NCI-H524 (cell line): ENCODE measurements around the gene B4GALNT3.
"Not testable (repeated sequence)": the region's sequence is repeated elsewhere in the genome, so short reads cannot be mapped to it uniquely, and the experiment has no call there.

Experiments used
- DNase-seq, 2 experiments: peaks; one replicate each; lab custom pipeline; 2025; lab: John Stamatoyannopoulos, UW

The B4GALNT3 gene

DNA sequence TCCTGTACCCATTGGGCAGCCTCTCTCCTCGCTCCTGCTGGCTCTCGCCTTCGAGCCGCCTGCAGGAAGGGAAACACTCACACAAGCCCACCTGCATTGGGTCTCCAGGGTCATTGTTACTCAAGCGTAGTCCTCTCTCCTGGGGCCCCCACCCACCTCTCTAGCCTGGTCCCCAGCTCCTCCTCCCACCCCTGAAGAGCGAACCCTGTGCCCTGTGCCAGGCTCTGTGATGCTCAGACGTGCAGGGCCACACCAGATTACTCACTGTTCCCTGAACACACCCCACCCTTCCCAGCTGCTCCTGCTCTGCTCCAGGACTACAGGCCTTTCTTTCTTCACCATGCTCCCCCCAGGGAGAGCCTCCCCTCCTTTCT, 115.4 kb downstream of the B4GALNT3 start:
- DNase-seq: no peak

DNA sequence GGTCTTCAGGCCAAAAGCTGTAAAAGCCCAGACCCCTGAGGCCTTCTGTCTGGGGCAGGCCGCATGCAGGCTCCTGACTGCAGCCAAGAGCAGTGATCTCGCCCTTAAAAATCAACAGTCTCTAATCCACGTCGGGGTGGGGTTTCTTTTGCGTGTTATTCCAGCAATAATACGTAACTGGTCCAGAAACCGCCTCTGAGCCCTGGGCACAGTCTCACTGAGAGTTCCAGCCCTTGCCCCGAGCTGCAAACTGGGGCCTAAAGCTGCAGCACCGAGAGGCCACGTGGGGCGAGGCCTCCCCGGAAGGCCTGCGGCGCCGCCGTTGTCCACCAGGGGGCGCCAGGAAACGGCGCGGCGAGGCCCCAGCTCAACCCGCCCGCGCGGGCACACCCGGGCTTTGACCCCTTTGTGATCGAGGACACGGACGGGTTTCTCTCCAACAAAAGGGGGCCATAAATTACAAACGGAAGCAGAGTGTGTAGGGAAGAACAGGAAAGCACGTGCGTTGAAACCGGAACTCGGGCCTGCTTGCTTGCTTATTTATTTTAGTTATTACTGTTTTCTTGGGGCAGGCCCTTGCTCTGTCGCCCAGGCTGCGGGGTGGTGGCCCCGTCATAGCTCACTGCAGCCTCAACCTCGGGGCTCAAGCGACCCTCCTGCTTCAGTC, 116.3 kb downstream of the B4GALNT3 start:
- DNase-seq: peak; percentile 28 to 70

DNA sequence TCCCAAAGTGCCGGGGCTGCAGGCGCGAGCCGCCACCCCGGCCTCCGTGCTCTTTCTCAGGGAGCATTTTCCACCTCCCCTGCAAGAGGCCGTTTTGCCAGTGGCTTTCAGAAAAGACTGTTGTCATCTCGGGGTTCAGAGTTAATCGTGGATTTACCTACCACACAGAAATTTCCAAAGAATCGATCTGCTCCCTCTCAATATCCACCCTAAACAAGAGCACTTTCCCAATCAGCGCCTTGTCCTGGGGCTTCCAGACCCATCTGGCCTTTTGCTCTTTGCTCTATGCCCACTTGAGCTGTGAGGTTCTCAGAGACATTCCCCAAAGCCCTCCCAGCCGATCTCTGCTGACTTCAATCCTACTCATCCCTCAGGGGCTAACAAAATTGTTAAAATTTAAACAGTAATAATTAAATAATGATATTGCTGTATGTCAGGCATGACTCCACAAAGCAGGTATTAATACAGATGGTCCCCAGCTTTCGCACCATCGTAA, 116.9 kb downstream of the B4GALNT3 start:
- DNase-seq: no peak

DNA sequence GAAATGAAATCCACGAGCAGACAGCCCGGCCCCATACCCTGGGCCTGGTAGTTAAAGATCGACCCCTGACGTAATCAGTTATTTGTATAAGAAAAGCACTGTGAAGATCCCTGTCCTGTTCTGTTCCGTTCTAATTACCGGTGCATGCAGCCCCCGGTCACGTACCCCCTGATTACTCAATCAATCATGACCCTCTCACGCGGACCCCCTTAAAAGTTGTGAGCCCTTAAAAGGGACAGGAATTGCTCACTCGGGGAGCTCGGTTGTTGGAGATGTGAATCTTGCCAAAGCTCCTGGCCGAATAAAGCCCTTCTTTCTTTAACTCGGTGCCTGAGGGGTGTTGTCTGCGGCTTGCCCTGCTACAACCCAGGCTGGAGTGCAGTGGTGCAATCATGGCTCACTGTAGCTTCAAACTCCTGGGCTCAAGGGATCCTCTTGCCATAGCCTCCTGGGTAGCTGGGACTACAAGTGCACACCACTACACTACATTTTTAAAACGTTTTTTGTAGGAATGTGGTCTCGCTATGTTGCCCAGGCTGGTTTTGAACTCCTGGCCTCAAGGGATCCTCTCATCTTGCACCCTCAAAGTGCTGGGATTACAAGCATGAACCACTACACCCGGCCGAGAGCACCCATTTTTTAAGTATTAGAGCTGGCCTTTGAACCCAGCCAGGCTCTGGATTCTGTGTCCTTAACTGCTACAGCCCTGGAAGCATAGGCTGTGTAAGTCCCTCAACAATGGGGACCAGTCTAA, 118.4 kb downstream of the B4GALNT3 start:
- not testable (repeated sequence) for DNase-seq

DNA sequence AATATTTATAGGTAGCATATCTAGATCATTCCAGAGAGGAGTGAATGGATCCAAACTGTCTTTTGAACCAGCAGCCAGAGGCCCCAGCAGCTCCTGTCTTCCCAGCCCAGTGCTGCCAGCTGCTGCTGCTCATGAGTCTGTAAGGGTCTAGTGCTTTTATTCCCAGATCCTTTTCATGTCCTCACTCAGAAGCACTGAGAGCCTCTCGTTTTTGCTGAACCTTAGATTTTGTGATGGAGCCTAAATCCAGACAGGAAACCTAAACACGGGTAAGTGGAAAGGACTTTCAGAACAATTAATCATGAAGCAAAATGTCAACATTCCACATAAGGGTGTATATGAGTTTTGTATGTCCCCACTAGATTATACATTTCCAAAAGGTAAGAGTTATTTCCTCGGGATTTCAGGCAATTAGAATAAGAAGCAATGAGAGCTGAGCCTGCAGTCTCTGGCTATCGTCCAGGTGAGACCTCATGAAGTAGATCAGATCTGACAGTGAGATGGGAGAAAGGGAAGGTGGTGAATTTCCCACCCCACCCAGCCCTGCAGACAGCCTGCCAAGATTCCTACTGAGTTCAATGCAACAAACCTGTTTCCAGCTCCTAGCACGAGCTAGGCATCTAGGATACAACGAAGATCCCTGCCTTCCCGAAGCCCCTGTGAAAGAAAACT, 119.1 kb downstream of the B4GALNT3 start:
- DNase-seq: peak; percentile 15 to 61

DNA sequence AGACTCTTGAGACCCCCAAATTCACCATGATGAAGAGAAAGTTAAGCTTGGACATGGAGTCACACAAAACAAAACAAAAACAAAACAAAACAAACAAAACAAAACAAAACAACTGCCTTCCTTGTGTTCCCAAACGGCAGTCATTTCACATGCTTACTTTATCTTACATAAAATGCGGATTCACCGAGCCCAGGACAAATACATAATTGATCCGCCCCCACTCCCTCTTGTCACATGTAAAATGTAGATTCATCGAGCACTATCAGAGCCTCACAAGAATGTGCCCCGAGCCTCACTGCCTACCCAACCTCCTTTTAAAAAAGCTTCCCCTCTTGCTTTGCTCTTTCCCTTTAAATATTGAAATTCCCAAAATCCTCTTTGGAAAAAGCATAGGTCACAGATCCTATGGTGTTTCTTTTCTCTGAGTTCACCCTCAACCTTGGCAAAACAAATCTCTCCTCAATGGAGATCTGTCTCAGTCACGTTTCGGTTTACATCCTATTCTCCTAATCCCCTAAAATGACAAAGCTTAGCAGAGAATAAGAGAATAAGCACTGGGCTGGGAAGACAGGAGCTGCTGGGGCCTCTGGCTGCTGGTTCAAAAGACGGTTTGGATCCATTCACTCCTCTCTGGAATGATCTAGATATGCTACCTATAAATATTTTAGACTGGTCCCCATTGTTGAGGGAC, 119.8 kb downstream of the B4GALNT3 start:
- DNase-seq: peak in 1 of 2 experiments; percentile 50

DNA sequence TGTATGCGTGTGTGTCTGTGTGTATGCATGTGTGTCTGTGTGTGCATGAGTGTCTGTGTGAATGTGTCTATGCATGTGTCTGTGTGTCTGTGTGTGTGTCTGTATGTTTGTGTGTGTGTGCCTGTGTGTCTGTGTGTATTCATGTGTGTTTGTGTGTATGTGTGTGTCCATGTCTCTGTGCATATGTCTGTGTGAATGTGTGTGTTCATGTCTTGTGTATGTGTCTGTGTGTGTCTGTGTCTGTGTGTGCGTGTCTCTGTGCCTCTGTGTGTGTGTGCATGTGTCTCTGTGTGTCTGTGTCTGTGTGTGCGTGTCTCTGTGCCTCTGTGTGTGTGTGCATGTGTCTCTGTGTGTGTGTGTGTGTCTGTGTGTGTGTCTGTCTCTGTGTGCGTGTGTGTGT, 121.1 kb downstream of the B4GALNT3 start:
- no peak for DNase-seq

DNA sequence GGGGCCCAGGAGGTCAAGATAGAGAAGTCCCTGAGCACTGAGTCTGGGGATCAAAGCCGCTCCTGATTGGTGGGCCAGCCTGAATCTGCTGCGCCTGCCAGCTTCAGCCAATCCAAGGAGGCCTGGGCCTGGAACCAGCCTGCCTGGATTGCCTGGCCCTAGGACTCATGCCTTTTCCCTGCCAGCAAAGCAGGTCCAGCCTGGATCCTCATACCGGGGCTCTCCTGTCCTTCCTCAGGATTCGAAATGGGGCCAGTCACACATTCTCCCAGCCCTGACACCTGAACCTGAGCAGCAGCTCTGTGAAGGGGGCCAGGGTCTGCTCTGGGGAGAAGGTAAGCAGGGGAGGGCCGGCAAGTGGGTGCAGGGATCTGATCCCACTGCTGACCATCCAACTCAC, 121.6 kb downstream of the B4GALNT3 start:
- DNase-seq: no peak

DNA sequence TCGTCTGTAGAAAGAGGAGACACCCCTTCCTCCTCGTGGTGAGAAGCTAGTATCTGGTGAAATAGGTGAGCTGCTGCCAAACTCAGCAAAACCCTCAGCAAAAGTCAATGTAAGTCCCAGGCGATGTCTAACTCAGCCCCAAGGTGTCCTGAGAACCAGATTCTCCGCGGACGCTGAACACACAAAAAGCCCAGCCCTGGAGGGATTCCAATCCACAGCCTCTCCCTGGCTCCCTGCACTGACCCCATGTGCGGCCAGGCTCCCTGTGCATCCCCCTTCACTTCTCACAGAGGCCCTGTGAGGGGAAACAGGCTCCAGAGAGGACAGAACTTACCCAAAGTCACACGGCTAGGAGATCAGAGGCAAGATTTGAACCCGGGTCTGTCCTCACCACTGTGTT, 122.0 kb downstream of the B4GALNT3 start:
- no peak for DNase-seq

DNA sequence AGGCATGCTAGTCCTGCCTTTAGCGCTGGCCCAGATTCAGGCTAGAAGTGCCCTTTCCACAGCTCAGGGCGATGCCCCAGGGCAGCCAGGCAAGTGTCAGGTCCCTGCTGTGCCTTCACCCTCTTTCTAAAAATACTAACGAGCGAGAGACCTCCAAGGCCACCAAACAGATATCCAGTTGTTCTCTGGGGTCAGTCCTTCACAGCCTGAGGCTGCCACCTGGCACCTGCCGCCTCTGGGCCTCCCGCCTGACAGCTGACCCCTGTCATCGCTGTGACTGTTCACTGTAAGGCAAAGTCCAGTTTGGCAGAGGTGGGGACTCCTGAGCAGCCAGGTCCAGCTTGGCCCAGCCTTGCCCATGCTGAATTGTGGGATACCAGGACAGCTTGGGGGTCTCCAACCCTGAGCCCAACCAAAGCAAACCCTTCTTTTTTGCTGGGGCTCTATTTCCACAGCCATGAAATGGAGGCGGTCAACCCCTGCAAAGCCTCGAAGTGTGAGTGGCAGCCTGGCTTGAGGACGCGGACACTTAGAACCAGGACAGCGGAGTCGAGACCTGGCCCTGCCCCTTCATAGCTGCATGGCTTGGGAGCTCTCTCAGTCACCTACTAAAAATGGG, 123.6 kb downstream of the B4GALNT3 start:
- DNase-seq: no peak

DNA sequence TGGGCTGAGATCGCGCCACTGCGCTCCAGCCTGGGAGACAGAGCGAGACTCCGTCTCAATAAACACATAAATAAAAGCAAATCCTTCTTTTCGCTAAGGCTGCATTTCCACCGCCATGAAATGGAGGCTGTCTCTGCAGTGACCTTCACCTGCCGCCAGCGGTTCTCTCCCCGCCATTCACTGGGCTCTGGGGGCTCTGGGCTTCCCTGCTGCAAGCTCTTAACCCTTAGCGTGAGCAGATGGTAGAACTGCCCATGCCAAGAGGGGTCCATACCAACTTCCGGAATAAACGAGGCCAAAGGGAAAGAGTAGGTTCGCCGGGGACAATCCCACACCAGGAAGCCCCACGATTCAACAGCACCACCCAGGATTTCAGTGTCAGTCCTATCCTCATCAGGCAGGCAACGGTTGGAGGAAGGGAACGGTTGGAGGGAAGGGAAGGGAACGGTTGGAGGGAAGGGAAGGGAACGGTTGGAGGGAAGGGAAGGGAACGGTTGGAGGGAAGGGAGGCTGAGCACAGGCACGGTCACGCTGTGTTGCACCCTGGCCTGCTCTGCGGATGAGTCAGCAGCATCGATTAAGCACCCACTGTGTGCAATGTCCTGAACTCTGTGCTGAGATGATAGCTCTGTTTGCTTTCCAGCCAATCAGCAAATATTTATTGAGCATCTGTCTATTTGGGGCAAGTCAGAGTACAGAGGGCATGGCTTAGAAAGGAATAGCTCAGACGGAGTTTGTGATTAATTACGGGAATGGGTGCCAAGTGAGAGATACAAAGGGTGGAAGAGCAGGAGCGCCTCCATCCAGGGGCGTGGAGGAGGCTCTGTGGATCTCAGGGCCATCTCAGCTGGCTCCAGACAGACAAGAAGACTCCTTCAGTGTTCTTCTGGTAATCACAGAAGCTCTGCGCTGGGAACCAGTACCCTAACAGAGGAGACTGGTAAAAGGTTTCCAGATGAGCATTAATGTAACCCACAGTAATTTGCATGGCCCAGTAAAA, 125.6 kb downstream of the B4GALNT3 start:
- no peak for DNase-seq

DNA sequence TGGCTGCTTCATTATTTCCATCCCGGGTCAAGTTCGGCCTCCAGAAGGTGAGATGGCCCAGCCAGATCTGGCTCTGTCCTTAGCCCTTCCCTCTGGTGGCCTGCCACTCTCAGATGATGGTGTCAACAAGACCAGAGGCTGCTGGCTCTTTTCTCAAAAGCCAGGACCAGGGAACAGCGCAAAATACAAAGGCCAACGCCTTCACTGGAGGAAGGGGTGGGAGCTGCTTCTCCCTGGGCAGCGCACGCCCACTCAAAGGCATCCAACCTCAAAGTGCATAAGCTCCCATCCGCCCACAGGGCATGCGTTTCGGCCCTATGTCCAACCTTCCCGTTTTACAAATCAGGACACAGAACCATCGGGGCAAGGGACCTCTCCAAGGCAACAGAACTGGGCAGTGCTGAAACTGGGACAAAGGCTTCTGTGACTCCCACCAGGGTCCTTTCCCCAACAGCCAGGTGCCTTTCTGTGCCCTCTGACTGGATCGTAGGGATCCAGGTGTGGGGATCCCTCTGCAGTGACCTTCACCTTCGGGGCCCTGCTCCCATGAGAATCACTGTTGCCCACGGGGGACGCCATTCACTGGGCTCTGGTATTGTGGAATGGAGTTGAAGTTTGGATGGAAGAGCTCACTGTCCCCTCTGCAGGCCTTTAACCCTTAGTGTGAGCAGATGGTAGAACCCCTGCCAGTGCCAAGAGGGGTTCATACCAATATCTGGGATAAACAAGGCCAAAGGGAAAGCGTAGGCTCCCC, 126.8 kb downstream of the B4GALNT3 start:
- DNase-seq: no peak

DNA sequence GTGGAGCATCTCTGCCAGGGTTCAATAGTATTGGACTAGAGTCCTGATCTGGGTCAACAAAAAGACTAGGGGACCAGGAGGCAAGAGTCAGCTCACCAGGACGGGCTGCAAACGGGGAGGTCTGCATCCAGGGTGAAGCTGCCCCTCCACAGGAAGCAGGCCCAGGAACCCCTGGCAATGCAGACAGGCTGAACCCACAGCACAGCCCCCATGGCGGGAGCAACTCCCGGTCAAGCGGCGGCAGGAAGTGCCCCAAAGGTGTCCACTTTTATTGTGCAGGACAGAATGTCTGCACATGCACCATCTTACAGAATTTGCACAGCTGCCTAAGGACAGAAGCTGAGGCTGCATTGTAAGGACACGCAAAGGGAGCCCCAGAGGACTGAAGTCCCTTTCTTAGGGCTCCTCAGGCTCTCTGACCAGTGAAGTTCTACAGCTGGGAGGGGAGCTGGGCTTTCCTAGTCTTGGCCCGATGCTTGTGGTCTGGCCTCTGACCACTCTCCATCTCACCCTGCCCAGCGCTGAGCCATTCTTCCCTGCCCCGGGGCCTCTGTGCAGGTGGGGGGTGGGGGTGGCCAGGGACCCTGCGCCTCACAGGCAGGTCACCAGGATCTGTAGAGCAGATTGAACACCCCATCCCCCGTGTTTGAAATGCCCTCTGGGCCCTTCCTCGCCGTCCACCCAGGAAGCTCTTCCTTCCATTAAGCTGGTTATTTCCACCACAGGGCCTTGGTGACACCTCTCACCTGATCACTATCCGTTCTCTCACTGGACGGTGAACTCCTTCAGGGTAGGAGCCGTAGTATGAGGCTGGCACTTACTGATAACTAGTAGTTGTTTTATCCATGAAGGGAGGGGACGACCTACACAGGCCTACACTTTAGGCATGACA, 127.6 kb downstream of the B4GALNT3 start:
- DNase-seq: no peak

DNA sequence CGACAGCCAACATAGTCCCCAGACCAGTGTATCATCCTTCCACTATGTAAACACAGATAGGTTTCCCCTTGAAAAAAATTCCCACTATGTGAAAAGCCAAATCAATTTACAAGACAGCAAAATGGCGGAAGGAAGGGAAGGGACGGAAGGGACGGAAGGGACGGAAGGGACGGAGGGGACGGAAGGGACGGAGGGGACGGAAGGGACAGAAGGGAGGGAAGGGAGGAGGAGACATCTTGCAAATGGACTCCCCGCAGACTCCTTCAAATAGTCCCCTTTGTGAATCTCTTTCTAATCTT, 128.2 kb downstream of the B4GALNT3 start:
- DNase-seq: no peak

DNA sequence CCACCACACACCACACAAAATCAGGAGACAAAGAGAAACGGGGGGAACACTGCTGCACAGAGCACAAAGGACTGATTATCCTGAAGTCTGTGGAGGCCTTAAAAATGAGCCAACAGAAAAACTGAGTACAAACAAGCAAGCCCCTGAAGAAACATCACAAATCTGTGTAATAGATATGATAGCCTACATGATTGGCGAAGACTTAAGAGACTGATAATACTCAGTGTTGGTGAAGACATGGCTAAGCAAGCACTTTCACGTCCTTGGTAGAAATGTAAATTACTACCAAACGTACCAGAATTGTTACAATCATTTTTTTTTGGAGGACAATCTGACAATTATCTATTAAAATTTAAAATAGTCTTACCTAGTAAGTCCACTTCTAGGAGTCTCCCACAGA, 128.9 kb downstream of the B4GALNT3 start:
- no peak for DNase-seq

DNA sequence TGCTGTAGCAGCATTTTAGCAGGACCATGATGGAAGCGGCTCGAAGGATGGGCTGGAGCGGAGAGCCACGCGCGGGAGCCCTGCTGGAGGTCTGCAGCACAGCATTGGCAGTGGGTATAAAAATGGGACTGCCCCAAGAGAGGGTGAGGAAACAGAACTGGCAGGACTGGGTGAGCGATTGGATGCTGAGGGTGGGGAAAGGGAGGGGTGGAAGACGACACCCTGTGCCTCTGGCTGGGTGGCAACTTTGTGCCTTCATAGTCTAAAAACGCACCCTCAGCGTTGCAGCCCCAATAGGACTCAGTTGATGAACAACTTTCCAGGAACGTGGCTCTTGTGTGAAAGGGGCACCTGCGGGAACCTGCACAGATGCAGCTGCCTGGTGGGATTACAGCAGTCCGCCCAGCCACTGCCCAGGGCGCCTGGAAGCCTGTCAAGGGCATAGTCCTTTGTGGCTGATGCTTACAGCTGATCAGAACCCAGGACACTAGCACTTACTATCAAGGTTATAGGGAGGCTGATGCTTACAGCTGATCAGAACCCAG, 130.5 kb downstream of the B4GALNT3 start:
- DNase-seq: no peak

DNA sequence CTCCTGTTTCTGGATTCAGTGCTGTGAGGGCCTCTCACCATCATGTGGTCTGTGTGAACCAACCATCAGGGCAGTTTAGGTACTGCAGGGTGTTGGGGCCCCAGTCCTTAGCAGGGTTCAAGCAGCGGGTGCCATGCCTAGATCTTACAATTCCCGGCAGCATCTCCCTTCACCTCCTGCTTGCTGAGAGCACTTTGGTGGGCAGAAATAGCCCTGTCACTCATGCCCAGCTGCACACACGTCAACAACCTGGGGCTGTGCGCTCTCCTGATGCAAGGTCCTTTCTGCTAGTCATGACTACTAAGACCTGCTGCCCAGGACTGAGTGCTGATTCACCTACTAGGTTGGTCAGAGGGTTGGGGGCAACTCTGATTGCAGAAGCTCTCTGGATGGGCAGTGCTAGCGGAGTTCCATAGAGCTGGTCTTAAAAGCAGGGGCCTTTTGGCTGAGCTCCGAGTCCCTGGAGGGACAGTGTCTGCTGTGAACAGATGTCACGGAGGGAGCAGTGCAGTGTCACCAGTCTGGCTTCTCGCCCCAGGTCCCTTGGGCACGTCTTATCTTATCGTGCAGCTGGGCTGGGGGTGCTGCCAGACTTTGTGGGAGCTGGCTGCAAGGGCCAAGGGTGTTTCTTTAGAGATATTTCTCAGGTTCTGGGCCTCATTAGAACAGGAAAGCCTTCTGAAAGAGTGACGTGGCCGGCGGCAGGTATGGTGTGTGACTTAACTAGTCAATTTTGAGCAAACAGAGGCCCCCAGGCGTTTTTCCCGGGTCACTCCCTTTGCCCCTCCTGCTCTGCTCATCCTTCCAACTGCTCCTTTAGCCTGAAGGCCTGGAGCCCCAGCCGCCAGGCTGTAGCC, 131.7 kb downstream of the B4GALNT3 start:
- DNase-seq: peak; percentile 76 to 90

DNA sequence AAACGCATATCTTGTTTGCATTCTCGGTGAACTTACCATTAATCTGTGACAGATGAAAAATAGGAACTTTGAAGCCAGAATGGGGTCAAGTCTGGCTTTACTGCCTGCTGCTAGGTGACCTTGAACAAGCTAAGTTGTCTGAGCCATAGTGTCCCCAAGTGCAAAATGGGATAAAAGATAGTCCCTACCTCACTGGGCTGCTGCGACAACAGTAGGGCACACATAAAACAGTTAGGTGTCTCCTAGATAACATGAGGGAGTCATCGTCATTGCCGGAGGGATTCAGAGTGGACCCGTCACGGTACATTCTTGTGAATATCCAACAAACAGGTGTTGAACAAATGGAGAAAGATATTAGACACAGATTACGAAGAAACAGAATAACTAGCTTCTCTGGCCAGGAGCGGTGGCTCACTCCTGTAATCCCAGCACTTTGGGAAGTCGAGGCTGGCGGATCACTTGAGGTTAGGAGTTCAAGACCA, 132.3 kb downstream of the B4GALNT3 start:
- DNase-seq: no peak
